Panc1 (cell line): ENCODE data around the gene PON1. TPM values are rescaled to one million over a fixed set of nuclear protein-coding genes. Genes with fewer than 3 reads are reported as not detected.

Experiments
- ATAC-seq: fragments of 200-7000 bp; cut with Tn5 transposase; 2 replicates; pipeline ENCODE4 v1.9.1; 2020; ENCODE audit warnings: mild to moderate bottlenecking, moderate library complexity
- Bru-seq: library from RNA; stranded (reverse); fragments of 400-500 nt; gene quantifications from one replicate; lab custom pipeline; 2021; lab: Mats Ljungman, UMichigan
- BruChase-seq, 2 experiments: library from RNA; stranded (reverse); fragments of 400-500 nt; gene quantifications; one replicate each; lab custom pipeline; 2021; lab: Mats Ljungman, UMichigan
- BruUV-seq: library from RNA; stranded (reverse); fragments of 400-500 nt; replicated peaks from 2 replicates; lab custom pipeline; 2021; lab: Mats Ljungman, UMichigan
- CTCF ChIA-PET: fragments of 300-600 bp; sonication (Branson Sonifier 250); formaldehyde crosslinking; loops from one replicate; lab custom pipeline; 2022; ENCODE audit warnings: antibody characterized with exemption; lab: Charles Lee
- POLR2A ChIA-PET: fragments of 300-600 bp; sonication (Branson Sonifier 250); formaldehyde crosslinking; loops from one replicate; lab custom pipeline; 2022; ENCODE audit warnings: antibody characterized with exemption; lab: Charles Lee
- DNase-seq: peaks from one replicate; pipeline ENCODE4 v3.0.0-alpha.2; 2010; ENCODE audit warnings: low read depth, low spot score
- H3K27ac ChIP-seq: 2 replicates; pipeline ENCODE4 v1.5.1; 2011; ENCODE audit warnings: mild to moderate bottlenecking, low read length, inconsistent platforms
- H3K27me3 ChIP-seq: fragments of 200-500 bp; sonication (Bioruptor generic); 2 replicates; pipeline ENCODE4 v1.6.0; 2014; ENCODE audit warnings: low read length, inconsistent platforms; ENCODE audit not compliant: control insufficient read depth, insufficient read depth
- H3K36me3 ChIP-seq: fragments of 200-500 bp; sonication (Bioruptor generic); 2 replicates; pipeline ENCODE4 v1.5.1; 2014; ENCODE audit warnings: inconsistent platforms, mild to moderate bottlenecking, low read length, moderate library complexity; ENCODE audit not compliant: control insufficient read depth, insufficient read depth
- H3K4me1 ChIP-seq: 2 replicates; pipeline ENCODE4 v1.5.1; 2011; ENCODE audit warnings: inconsistent platforms, mild to moderate bottlenecking, low read length, moderate library complexity; ENCODE audit not compliant: control insufficient read depth, insufficient read depth
- H3K4me3 ChIP-seq, 2 experiments: 2 replicates each; pipeline ENCODE4 v1.5.1; 2011 to 2012; ENCODE audit warnings: low read depth in 2 of 2, low read length in 2 of 2, mild to moderate bottlenecking in 2 of 2, inconsistent platforms in 1 of 2, moderate library complexity in 1 of 2
- H3K9me3 ChIP-seq: fragments of 200-500 bp; sonication (Bioruptor generic); 2 replicates; pipeline ENCODE4 v1.5.1; 2014; ENCODE audit warnings: low read depth, mild to moderate bottlenecking, inconsistent platforms, low read length, moderate library complexity; ENCODE audit not compliant: control insufficient read depth, insufficient read depth
- CTCF ChIP-seq: fragments of 450-650 bp; IDR thresholded peaks from 2 replicates; pipeline ENCODE4 v1.5.1; 2017; ENCODE audit warnings: mild to moderate bottlenecking
- POLR2AphosphoS5 ChIP-seq: IDR thresholded peaks from 2 replicates; pipeline ENCODE4 v1.6.1; 2012; ENCODE audit warnings: mild to moderate bottlenecking, low read depth, low read length, moderate library complexity
- REST ChIP-seq, 2 experiments: IDR thresholded peaks; 2 replicates each; pipeline ENCODE4 v1.6.1; 2011 to 2012; ENCODE audit warnings: low read depth in 2 of 2, control low read depth in 1 of 2, low read length in 1 of 2, mild to moderate bottlenecking in 1 of 2, moderate library complexity in 1 of 2; ENCODE audit not compliant: insufficient read depth in 1 of 2
- SIN3A ChIP-seq: IDR thresholded peaks from 2 replicates; pipeline ENCODE4 v1.6.1; 2012; ENCODE audit warnings: low read depth, mild to moderate bottlenecking, low read length, moderate library complexity, borderline replicate concordance; ENCODE audit not compliant: insufficient read depth
- TCF7L2 ChIP-seq: IDR thresholded peaks from 2 replicates; pipeline ENCODE4 v1.6.1; 2011; ENCODE audit warnings: mild to moderate bottlenecking, low read depth, low read length, inconsistent platforms
- in situ Hi-C: cut with HindIII; loops from 2 replicates; pipeline ENCODE4 v1.10.0; 2016; ENCODE audit warnings: low sequenced_read_pairs, low pct_unique_long_range_greater_than_20kb
- intact Hi-C: fragments of 100-400 bp; cut with micrococcal nuclease; formaldehyde crosslinking; loops from one replicate; pipeline ENCODE4 v1.10.0; 2022; ENCODE audit not compliant: unreplicated experiment
- long read RNA-seq: library from polyadenylated mRNA; unstranded; transcript quantifications from one replicate; pipeline ENCODE4 v2.0.0, GENCODE V29; 2021; ENCODE audit not compliant: unreplicated experiment
- polyA plus RNA-seq: library from polyadenylated mRNA; unstranded; fragments of >200 nt; gene quantifications from one replicate; pipeline ENCODE4 v1.2.1, GENCODE V29; 2012; ENCODE audit warnings: missing spikeins; ENCODE audit not compliant: insufficient read length
- total RNA-seq: library from RNA; stranded (reverse); gene quantifications from one replicate; pipeline ENCODE4 v1.2.1, GENCODE V29; 2021; ENCODE audit not compliant: unreplicated experiment

PON1 gene
- total RNA-seq (not detected), Bru-seq, nascent RNA (not detected), BruChase-seq, experiment 1, labeled RNA remaining after a 2-hour chase (percentile 6 among the genes with signal in this experiment), BruChase-seq, experiment 2, labeled RNA remaining after a 6-hour chase (percentile 4 among the genes with signal in this experiment)
- not detected for polyA plus RNA-seq
- long read RNA-seq, result 0 reads

- CTCF ChIA-PET, result no interaction called here
- no peak for ATAC-seq
Observed at GRCh38 chr7:95324431-95324830, at the start of gene PON1. TSS of gene PON1 (minus strand) at chr7:95324532. CDS start at chr7:95324475, 57 bp downstream.

GRCh38 chr7:95373323-95373722 is 49.0 kb upstream of the PON1 start:
- in situ Hi-C loops, result no loop called here
- DNase-seq (no peak), ATAC-seq (no peak)
- no peak for TF ChIP-seq SIN3A
- TF ChIP-seq REST (IDR thresholded peaks at IDR 0.05; ENCODE audit: insufficient read depth in 1 of 2, low read depth in 2 of 2, low read length in 1 of 2), result no peak
- TF ChIP-seq POLR2AphosphoS5, result no peak
- no peak for TF ChIP-seq CTCF
- no peak for TF ChIP-seq TCF7L2
- intact Hi-C loops, result no loop called here
- ChIA-PET POLR2A (no interaction called here), CTCF (no interaction called here)
- Histone ChIP-seq H3K4me1 (no peaks in the 10 kb centered on the region), H3K9me3 (no peaks in the 10 kb centered on the region), H3K27ac (no peak overlapping the region), H3K36me3 (no peaks in the 10 kb centered on the region), H3K27me3 (no peaks in the 10 kb centered on the region), H3K4me3 (no peak overlapping the region)
- BruUV-seq, result no TSS peak

More at GRCh38 chr7:95324431-95324830, at the start of gene PON1:
- TF ChIP-seq CTCF (no peak), REST (IDR thresholded peaks at IDR 0.05; ENCODE audit: insufficient read depth in 1 of 2, low read depth in 2 of 2, low read length in 1 of 2) (no peak), TCF7L2 (no peak), POLR2AphosphoS5 (no peak), SIN3A (no peak)
- Histone ChIP-seq H3K27ac (no peak within 1 kb of the TSS), H3K27me3 (no peaks in the 10 kb centered on the region), H3K36me3 (no peaks in the 10 kb centered on the region), H3K4me3 (no peak within 1 kb of the TSS), H3K4me1 (no peaks in the 10 kb centered on the region), H3K9me3 (no peaks in the 10 kb centered on the region)
- POLR2A ChIA-PET, result no interaction called here
- BruUV-seq, result no TSS peak
- intact Hi-C loops (no loop called here), in situ Hi-C loops (no loop called here)
- DNase-seq, result no peak
